ENCODE measurements around the gene VNN1. TPM values are rescaled to one million over a fixed set of nuclear protein-coding genes. Genes with fewer than 3 reads are reported as not detected.
"Not testable (repeated sequence)": the region's sequence is repeated elsewhere in the genome, so short reads cannot be mapped to it uniquely, and the experiment has no call there.

VNN1 gene
- total RNA-seq, 2 donors from 2014 or later: 1.1 to 4.5 TPM

DNA sequence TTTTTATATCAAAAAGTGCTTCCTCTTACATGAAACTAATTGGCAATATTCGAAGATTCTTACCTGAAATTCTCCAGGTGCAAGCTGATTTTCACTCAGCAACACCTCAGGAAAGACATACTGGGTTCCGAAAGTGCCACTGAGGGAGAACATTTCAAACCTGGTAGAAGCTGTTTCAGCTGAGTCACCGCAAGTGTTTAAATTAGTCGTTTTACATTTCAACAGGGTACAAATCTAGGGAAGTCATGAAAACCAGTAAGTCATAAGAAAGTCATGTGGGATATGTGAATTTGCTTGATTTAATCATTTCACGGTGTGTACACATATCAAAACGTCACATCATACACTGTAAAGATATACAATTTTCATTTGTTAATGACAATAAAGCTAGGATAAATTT is 29.6 kb downstream of the VNN1 start:
- DNase-seq (no peak), ATAC-seq (no peak)
- intact Hi-C loops (cut with DNase I): no loop called here

DNA sequence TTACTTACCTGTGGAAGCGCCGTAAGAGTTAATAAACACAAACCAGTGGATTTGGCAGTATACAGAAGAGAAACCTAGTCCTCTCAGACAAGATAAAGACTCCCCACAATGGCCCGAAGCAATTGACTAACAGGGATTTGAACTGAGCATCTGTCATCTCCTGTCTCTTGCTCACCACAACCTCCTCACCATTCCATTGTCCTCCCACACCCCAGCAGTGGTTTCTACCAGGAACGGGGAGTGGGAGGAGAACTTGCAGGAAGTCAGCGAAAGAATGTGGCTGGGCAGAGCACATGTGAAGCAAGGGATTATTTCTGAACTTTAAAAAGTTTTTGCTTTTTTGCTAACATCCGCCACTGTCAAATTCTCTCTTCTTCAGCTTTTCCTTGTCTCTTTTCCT is 30.3 kb downstream of the VNN1 start:
- ATAC-seq (peak in 1 of 2 donors; percentile 79), DNase-seq (no peak)
- intact Hi-C loops (cut with DNase I): no loop called here

DNA sequence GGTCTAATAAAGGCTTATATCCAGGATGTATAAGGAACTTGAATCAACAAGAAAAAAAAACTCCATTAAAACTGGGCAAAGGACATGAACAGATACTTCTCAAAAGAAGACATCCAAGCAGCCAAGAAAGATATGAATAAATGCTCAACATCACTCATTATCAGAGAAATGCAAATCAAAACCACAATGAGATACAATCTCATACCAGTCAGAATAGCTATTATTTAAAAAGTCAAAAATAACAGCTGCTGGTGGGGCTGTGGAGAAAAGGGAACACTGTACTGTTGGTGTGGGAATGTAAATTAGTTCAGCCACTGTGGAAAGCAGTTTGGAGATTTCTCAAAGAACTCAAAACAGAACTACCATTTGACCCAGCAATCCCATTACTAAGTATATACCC is 34.8 kb downstream of the VNN1 start:
- intact Hi-C loops (cut with DNase I): loop anchor here in 1 of 2 donors (10.0 kb wide), 1 partner anchor 86 kb away; no protein-coding TSS in a partner anchor
- DNase-seq, ATAC-seq: not testable (repeated sequence)

DNA sequence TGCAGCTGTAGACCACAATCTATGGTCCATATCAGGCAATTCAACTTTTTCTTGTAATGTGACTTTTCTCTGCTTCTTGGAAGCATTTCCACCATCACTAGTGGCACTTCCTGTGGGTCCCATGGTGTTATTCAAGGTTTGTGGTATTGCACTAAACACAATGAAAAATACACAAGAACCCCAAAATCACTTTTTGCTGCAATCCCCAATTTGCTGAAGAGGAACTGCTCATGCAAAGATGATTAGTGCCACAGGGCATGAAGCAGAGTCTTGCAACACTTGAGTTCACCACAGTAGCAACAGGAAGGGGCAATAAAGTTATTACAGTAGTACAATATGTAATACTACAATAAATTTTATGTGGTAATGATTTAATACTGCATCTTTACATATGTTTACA is 38.1 kb downstream of the VNN1 start:
- no peak for ATAC-seq
- intact Hi-C loops (cut with DNase I): loop anchor here in 1 of 2 donors (10.0 kb wide), 1 partner anchor 89 kb away; no protein-coding TSS in a partner anchor
- no peak for DNase-seq

DNA sequence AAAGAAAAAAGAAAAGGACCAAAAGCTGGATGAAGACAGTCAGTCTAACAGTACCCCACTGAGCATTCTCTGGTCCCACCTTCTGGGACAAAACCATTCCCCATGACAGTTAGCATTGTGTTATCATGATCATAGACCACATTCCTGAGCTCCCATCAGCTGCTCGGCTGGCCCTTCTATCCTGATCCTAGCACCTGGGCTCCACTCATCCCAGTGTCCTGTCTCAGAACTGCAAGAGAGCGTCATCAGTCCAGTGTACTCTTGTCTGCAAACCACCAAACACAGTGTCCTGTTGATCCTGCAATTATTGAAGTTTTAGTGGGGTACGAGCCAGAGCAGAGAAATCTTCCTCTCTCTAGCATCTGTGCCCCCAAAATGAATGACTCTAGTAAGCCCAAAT is 38.9 kb downstream of the VNN1 start:
- intact Hi-C loops (cut with DNase I): loop anchor here in 1 of 2 donors (10.0 kb wide), 1 partner anchor 90 kb away; no protein-coding TSS in a partner anchor

DNA sequence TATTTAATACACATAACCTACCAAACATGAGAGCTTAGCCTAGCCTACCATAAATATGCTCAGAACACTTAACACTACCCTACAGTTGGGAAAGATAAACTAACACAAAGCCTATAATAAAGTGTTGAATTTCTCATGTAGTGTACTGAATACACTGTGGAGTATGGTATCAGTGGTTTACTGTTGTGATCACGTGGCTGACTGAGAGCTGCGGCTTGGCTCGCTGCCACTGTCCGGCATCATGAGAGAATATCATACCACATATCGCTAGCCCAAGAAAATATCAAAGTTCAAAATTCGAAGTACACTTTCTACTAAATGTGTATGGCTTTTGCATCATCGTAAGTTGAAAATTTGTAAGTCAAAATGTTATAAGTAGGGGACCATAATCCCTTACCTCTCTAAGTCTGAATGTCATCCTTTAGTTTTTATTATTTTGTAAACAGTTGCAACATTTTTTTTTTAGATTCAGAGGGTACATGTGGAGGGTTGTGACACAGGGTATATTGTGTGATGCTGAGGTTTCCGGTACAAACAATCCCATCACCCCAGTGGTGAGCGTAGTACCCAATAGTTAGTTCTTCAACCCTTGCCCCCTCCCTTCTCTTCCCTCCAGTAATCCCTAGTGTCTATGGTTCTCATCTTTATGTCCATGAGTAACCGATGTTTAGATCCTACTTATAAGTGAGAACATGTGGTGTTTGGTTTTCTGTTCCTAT is 40.3 kb downstream of the VNN1 start:
- intact Hi-C loops (cut with DNase I): loop anchor here in 1 of 2 donors (10.0 kb wide), 1 partner anchor 91 kb away; no protein-coding TSS in a partner anchor
- no peak for DNase-seq
- no peak for ATAC-seq

More for the DNA sequence above, 38.9 kb downstream of the VNN1 start:
- ATAC-seq (no peak), DNase-seq (no peak)

DNA sequence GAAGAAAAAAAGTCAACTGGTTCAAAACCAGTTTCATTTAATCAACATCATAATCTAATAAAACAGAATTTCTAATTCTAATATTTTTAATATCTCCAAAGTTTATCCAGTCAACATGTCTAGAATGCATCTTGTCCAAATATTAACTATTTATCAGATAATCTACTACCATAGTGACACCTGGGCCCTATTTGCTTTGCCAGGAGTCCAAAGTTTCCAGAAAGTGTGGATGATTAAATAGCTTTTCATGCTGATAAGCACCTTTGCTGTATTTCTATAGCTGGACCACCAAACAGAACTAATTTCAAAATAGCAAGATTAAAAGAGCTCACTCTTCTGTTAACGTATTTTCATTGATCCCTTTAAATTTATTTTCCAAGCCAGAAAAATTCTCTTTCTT is 42.6 kb downstream of the VNN1 start:
- ATAC-seq: no peak
- intact Hi-C loops (cut with DNase I): loop anchor here in 1 of 2 donors (10.0 kb wide), 1 partner anchor 94 kb away; no protein-coding TSS in a partner anchor
- DNase-seq: no peak

DNA sequence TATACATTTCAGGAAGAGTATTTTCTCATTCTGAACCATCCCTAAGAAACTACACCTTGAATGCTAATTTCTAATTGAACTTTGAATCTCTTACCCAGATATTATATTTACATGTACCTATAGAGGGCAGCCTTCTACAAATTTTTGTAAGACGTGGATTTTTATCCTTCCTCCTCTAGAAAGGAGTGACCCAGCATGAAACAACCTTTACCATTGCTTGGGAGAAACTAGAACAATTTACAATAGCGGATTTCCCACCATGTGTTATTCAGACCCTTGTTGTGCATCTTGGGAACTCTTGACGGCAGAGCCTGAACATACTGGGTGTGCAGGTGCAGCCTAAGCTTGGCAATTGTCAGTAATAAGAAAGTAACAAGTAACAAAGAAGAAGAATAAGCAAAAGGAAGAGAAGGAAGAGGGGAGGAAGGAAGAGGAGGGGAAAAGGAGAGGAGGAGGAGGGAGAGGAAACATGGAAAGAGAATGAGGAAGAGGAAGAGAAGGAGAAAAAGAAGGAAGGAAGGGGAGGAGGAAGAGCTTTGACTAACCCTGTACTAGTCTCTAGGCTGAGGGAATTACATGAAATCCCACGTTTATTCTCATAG is 44.1 kb downstream of the VNN1 start:
- DNase-seq (no peak), ATAC-seq (peak; percentile 73 to 85)
- intact Hi-C loops (cut with DNase I): loop anchor here (5.0 to 10.0 kb wide), 2 partner anchors 95 to 98 kb away; no protein-coding TSS in a partner anchor

DNA sequence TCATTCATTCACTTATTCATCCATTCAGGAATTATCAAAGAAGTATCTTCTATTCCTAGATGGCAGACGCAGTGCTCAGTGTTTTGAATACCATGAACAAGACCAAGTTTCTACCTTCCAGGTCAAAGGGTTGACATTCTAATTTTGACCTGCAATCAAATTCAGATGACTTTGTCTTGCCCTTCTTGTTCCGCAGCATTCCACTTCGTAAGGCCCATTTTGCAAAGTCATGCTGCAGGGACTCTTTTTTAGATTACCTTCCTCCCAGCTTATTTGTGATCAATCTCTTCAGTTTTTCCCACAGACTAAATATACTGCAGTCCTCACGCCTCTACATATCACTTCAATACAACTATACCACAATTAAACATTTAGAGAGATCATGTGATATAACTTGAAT is 47.7 kb downstream of the VNN1 start:
- intact Hi-C loops (cut with DNase I): loop anchor here in 1 of 2 donors (5.0 kb wide), 1 partner anchor 101 kb away; no protein-coding TSS in a partner anchor
- DNase-seq (no peak), ATAC-seq (no peak)

DNA sequence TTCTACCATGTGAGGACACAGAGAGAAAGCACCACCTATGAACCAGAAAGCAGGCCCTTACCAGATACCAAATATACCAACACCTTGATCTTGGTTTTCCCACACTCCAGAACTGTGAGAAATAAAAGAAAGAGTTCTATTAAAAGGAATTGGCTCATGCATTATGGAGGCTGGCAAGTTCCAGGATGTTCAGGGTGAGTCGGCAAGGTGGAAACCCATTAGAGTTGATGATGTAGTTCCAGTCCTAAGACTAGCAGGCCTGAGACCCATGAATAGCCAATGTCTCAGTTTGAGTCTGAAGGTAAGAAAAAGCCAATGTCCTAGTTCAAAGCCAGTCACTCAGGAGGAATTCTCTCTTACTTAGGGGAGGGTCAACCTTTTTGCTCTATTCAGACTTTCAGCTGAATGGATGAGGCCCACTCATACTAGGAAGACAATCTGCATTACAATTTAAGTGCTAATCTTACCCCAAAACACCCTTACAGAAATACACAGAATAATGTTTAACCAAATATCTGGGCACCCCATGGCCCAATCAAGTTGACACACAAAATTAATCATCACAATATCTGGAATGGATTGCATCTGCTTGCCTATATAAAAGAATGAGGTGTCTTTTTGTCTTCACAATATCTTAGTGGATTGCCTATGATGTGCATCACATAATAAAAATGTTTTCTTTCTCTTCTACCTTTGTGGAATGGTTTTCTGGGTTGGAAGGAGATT is 49.4 kb downstream of the VNN1 start:
- no peak for ATAC-seq
- intact Hi-C loops (cut with DNase I): loop anchor here in 1 of 2 donors (5.0 kb wide), 1 partner anchor 103 kb away; no protein-coding TSS in a partner anchor
- no peak for DNase-seq

DNA sequence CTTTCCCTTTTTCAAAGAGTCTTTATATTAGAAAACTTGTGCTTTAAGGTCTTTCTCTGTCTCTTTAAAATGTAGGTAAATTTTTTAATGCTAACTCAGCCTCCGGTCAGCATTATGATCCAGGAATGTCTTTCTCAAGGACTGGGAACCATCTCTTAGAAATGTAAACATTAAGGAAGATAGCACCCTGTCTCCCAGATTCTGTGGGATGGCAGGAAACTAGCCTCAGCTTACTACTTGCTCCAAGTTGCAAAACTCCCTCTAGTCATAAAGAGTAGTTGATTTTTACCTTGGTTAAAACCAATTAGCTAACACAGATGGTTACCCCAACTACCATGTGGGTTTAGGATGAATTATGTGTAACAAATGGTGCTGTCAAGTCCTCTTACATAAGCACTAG is 50.2 kb downstream of the VNN1 start:
- DNase-seq: no peak
- intact Hi-C loops (cut with DNase I): no loop called here
- no peak for ATAC-seq

DNA sequence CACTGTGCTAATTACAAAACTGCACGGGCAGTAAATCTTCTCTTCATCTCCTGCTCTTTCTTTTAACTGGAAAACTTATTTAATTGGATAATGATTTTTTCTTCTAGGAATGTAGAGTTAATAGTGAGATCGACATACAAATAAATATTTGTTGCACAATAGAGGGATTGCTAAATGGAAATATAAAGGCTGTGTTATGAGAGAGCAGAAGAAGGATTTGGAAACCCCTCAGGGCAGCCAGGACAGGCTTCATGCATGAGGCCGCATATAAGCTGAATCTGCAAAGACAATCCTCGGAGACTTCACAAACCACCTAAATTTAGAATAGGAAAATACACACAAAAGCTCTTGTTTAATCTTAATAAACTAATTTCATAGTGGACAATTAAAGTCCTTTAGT is 51.9 kb downstream of the VNN1 start:
- ATAC-seq (no peak), DNase-seq (no peak)
- intact Hi-C loops (cut with DNase I): no loop called here

DNA sequence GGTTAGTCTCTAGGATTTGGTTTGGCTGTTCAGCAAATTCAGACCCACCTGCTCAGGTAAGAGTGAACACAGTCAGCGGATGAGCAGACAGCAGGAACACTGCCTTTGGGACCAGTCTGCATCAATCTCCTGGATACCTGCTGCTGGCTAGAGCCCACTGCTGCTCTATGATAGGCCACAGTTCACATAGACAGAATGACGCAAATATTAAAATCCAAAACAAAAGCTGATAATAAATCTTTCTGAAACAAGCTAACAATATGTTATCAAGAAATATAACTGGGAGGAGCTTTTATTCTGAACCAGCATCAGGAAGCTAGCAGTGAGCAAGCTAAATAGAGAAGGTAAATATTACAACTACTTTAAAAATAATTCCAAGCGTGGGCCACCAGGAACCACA is 54.8 kb downstream of the VNN1 start, which contains the start of gene TAAR1:
TAAR1 (minus strand) TSS at position 101 of the 400 bp plus-strand sequence. CDS start 13,179 bp downstream, outside the sequence.
- DNase-seq: no peak
- intact Hi-C loops (cut with DNase I): no loop called here
- no peak for ATAC-seq

DNA sequence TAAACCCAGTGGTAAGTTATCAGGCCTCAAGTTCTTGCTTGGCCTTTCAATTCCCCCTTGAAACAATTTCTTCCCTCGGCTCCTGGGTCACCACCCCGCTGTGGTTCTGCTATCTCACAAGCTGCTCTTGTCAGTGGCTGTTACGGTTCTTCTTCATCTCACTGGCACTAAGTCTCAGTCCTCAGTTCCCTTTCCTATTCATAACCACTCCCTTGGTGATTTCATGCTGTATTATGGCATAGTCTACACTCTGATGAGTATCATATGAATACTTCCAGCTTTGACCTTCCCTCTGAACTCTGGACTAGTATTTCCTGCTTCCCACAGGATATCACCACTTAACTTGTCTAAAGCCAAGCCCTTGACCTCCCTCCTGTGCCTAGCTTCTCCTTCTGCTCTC is 62.8 kb downstream of the VNN1 start:
- DNase-seq (no peak), ATAC-seq (no peak)
- intact Hi-C loops (cut with DNase I): no loop called here

DNA sequence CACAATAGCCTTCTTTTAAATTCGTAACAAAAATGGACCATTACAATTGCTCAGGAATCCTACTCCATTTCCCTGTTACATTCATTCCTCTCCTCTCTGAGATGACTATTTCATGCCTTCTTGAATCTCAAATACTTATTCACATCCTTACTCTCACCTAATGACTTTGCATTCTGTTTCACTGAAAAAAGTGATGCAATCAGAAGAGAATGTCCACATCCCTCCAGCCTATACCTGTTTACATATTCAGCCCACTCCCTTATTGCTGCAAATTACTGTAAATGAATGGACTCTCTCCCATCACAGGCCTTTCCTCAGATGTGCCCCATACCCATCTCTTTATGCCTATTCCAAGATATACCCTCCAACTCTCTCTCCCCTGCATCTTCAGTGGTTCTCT is 63.4 kb downstream of the VNN1 start:
- ATAC-seq: no peak
- DNase-seq: no peak
- intact Hi-C loops (cut with DNase I): no loop called here

DNA sequence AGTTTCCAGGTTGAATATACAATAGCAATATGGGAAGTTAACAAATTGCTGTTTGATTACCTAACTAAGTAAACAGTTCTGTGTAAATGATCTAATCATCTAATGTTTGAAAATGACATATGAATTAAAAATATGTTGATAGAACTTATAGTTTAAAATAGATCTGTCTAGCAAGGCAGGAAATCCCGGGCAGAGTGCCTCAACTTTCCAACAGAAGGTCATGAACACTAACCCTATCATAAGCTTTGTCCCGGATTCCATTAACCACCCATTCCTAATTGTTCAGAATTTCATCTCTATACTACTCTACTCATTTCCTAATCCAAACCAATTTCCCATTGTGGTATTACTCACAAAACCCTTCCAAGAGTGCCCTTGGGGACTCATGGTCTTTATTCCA is 65.0 kb downstream of the VNN1 start:
- peak; percentile 23 for DNase-seq
- intact Hi-C loops (cut with DNase I): no loop called here
- no peak for ATAC-seq

DNA sequence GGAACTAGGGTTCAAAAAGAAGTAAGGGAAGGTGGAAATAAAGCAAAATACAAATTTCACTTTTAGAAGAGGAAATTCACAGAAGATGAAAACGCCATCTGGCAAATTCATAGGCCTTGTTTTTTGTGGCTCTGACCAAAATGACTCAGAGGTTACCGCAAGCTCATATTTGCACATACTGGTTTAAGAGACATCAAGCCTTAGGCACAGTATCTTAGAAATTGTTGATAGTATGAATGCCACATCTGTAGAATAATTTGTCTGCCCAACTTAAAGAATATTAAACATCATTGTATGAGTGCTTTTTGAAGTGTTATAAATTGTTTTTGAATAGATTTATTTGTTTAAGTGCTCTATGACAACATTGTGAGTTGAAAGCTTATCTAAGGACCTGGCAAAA is 65.5 kb downstream of the VNN1 start:
- ATAC-seq (peak in 1 of 2 donors; percentile 52), DNase-seq (no peak)
- intact Hi-C loops (cut with DNase I): no loop called here

DNA sequence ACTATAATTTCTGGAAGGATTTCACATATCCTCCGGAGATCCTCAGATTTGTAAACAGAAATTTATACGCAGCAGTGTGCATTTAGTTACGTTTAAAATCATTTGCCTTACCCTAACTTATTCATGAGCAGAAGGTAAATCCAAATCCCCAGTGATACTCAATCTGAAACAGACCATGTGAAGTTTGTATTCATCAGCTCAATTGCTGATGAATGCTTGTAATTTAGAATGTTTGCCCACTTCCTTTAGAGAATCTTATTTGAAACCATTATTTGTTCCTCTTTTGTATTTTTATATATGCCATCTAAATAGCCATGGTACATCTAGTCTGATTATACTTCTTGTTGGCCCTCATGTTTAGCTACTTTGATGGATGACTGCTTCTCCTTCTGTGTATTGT is 70.3 kb downstream of the VNN1 start:
- DNase-seq: no peak
- intact Hi-C loops (cut with DNase I): no loop called here
- no peak for ATAC-seq

DNA sequence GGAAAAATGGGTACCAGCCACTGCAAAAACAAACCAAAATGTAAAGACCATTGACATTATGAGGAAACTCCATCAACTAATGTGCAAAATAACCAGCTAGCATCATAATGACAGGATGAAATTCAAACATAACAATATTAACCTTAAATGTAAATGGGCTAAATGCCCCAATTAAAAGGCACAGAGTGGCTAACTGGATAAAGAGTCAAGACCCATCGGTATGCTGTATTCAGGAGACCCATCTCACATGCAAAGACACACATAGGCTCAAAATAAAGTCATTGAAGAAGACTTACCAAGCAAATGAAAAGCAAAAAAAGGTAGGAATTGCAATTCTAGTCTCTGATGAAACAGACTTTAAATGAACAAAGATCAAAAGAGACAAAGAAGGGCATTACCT is 76.7 kb downstream of the VNN1 start:
- DNase-seq; intact Hi-C loops (cut with DNase I); ATAC-seq: not testable (repeated sequence)

DNA sequence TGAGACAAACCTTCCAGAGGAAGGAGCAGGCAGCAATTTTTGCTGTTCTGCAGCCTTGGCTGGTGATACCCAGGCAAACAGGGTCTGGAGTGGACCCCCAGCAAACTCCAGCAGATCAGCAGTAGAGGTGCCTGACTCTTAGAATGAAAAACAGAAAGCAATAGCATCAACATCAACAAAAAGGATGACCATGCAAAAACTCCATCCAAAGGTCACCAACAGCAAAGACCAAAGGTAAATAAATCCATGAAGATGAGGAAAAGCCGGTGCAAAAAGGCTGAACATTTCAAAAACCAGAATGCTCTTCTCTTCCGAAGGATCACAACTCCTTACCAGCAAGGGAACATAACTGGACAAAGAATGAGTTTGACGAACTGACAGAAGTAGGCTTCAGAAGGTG is 77.9 kb downstream of the VNN1 start:
- ATAC-seq; DNase-seq; intact Hi-C loops (cut with DNase I): not testable (repeated sequence)

All from left cardiac atrium (tissue), 4 donors.